HuH-7.5 (cell line): ENCODE measurements around the gene TSHR.
"Not testable (repeated sequence)": the region's sequence is repeated elsewhere in the genome, so short reads cannot be mapped to it uniquely, and the experiment has no call there.

Source experiments
- DNase-seq: peaks from one replicate; pipeline ENCODE4 v3.0.0; 2011; ENCODE audit warnings: low spot score

Gene TSHR

GRCh38 chr14:80951491-80951890, 3.9 kb upstream of the TSHR start:
- DNase-seq = no peak

DNA sequence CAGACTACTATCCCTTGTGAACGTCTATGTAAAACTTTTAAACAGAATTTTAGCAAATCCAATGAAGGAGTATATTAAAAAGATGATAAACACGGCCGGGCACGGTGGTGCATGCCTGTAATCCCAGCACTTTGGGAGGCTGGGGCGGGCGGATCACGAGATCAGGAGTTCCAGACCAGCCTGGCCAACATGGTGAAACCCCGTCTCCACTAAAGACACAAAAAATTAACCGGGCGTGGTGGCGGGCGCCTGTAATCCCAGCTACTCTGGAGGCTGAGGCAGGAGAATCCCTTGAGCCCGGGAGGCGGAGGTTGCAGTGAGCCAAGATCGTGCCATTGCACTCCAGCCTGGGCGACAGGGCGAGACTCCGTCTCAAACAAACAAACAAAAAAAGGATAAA, 2.2 kb upstream of the TSHR start:
- DNase-seq = not testable (repeated sequence)

DNA sequence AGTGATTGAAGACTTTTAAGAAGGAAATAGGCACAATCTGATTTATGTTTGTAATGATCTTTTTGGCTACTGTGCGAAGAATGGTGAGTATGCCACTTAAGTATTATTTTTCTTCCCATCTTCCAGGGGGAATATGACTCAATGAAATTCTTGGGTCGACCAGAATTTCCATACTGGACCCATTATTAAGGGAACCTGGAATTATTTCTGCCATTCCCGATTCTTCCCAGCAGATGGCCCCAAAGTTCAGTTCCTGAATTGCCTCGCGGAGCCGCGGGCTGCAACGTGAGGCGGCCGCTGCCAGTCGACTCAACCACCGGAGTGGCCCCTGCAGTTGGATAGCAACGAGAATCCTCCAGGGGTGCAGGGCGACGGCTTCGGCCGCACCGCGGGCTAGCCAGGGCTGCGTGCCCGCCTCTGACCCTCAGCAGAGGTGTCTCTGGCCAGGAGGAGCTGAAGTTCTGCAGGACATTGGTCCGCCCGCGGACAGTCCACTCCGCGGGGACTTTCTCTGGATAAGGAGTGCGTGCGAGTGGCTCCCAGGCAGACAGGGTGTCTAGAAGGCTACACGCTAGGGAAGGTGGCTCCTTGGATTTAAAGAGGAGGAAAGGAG, 628 bp upstream of the TSHR start:
- peak; percentile 37 for DNase-seq

DNA sequence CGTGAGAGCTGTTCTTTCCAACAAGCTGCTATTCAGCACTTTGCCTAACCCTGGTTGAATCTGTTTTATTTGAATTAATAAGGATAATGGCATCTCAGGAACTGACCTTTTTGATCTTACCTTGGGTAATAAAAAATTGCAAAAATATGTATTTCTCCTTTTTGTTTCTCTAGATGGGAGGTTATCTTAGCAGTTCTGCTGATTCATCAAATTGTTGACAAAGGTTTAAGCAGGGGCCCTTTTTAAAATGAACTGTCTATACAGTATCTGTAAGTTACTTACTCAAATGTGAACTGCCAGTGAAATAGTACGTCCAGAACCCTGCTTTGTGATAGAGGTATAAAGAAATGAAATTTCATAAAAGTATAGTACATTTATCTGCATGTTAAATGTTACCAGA, 681 bp downstream of the TSHR start:
- no peak for DNase-seq

DNA sequence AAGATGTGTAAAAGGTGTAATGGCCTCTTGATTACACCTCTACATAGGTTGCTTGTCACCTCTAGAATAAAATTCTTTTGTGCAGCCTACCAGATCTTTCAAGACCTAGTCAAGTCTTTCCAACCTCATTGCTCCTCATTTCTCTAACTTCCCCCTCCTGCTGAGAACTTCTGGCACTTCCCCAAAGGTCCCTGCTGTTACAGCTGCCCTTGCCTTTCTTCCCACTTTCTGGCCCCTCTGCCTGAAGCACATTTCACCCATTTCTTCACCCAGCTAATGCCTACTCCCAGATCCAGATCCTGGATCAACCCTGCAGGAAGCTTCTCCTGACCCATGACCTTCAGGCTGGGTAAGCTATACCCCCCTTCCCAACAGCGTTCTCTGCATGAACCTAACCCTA, 1.5 kb downstream of the TSHR start:
- DNase-seq = no peak

GRCh38 chr14:80957613-80958012, 2.2 kb downstream of the TSHR start:
- DNase-seq = no peak

- no peak for DNase-seq
Measured at GRCh38 chr14:80958226-80958625, 2.8 kb downstream of the TSHR start.

DNA sequence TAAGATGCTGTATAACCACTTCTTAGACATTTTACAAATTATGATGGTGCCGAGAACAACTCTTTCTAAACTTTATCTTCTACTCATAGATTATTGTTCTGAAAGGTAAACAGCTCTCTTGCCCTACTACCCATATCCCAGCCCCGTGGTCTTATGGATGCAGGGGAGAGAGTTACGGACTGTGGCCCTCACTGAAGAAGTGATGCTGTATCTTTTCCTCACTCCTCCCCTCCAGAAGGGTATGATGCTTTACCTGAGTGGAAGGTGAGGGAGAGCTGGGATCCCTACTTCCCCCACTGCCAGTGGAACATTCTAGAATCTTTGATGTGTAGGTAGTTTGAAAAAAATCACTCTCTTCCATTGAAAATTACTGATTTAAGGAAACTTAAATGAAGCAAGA, 3.5 kb downstream of the TSHR start:
- no peak for DNase-seq

- DNase-seq = no peak
Measured at GRCh38 chr14:80959496-80959895, 4.1 kb downstream of the TSHR start.

GRCh38 chr14:80965037-80965436, 9.6 kb downstream of the TSHR start:
- DNase-seq = no peak

DNA sequence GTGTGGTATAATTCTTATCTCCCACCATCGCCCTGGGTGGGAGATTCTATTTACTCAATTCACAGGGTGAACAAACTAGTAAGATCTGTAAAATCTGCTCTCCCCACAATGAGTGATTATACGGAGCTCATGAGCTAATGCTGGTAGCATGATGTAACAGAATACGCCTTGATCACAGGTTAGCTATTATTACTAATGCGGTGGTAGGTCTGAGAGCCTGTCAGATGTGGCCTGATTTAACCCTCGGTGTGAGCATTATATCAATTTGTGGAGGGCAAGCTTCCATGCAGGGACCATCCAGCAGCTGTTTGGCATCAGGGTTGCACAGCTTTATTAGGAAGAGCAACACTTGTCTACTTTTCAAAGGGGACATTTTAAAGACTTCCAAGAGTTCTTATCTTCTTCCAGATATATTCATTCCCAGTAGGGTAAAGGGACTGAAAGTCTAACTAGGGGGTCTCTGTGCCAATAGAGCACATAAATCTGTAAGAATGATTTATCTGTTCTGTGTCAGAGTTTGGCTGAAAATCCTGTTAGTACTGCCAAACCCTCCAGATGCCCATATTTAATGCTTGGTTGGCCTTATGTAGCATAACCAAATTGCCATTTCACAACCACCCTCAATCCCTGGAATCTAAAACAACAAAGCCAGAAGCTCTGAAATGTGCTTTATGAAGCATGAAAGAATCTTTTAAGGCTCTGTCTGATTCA, 18.7 kb downstream of the TSHR start:
- no peak for DNase-seq

- DNase-seq = no peak
Measured at GRCh38 chr14:80974679-80975078, 19.3 kb downstream of the TSHR start.

DNA sequence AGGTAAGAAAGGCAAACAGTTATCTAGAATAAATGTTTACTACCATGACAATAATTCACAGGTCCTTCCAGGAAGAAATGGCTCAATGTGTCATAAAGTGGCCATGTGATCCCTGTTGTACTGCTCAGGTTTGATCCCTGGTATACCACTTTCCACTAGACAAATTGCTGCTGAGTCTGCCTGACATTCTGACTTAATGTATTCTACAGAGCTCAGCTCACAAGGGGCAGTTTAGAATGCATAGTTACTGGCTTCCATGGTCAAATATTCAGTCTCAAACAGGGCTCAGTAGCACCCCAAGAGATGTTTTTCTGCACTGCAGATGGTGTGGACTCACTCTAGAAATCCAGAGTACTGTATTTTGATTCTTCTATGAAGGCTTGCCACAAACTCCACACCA, 21.8 kb downstream of the TSHR start:
- no peak for DNase-seq

DNA sequence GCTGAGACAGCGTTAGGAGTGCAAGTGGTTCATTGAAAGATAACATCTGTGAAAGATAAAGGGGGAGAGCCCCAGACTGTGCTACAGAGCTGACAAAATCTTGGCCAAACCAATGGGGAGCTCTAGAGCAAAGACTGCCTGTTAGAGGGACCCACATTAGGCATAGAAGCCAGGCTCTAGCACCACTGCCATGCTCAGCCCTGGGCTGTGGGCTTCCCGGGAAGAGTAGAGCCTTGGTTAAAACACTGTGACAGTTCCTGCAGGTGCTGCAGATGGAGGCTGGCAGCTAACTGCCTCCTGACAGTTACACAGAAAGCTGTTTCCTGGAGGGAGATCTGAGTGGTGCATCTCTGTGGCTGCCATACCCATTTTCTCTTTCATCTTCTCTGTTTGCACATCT, 23.0 kb downstream of the TSHR start:
- no peak for DNase-seq

DNA sequence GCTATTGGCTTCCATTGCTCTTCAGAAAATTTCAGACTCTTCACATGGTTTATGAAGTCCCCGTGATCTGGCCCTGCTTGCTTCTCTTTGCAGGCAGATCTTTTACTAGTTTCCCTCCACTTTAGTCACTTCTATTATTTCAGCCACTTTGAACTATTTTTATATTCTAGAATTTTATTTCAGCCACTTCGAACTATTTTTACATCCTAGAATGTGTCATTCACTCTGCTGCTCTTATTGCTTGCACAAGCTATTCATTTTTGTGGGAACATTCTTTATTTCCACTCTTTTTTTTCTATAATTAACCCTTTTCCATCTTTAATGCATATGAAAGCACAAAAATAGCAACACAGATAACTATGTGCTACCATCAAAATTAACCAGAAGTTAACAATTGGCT, 24.5 kb downstream of the TSHR start:
- no peak for DNase-seq

- DNase-seq = no peak
Measured at GRCh38 chr14:80981156-80981555, 25.7 kb downstream of the TSHR start.

DNA sequence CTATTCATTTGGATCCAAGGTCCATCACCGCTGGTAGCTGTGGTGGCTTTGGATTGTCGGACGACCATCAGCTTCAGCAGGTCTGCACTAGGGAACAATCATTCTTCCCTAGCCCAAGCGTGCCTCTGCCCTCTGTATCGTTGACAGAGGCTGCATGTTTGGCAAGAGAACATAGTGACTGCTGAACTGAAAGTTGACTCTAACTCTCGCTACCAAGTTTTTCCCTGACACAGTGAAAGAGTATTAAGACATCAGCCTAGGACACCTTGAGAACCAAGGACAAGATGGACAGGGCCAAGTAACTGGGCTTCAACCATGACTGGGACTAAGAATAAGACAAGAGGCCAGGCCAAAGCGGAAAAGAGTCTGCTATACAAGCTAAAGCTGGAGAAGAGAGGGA, 26.3 kb downstream of the TSHR start:
- DNase-seq = no peak

- no peak for DNase-seq
Measured at GRCh38 chr14:80982711-80983110, 27.3 kb downstream of the TSHR start.

GRCh38 chr14:80987235-80988032, 32.0 kb downstream of the TSHR start:
- DNase-seq = peak; percentile 40

- no peak for DNase-seq
Measured at GRCh38 chr14:80988192-80988591, 32.8 kb downstream of the TSHR start.

DNA sequence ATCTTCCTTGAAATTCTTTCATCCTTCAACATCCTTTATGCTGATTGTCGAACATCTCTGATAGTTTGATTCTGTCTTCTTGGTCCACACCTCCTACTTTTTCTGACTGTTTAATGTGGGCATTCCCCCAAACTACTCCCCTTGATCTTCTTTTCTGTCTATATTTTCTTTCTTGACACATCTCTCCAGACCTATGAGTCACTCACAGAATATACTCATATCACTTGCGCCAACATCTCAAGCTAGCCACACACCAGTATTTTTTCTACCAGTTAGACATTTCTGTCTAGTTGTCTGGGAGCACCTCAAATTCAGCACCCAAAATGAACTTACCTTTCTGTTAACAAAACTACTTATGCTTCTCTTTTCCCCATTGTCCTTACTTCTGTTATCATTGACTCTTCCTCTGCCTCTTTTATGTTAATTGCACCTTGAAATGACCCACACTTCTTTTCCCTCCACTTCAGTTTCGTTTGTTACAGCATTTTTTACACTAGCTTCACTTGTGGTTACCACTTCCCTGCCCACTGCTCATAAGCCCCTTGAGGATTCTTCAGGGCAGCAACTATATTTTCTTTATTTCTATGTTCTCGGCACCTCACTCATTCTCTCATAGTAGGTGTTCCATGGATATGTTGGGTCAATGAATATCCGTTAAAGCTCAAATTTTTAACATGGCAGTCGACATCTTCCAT, 33.5 kb downstream of the TSHR start:
- no peak for DNase-seq

DNA sequence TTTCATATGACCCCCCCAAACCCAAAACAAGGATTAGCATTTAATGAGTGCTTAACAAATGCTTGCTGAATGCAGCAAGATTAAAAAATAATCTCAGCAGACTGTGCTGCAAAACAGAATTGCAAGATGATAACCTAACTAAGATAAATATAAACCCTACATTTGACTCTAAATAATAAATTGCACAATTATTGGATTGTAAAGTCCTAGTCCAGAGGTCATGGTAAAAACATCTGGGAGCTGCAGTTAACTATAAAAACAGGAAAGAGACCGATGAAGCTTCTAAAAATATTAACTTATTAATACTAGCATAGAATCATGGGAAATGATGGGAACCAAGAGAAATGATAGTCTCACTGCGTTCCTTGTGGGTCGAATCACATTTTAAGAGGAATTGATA, 37.2 kb downstream of the TSHR start:
- no peak for DNase-seq
